H7 (cell line): ENCODE measurements around the gene SULT1C3. TPM values are rescaled to one million over a fixed set of nuclear protein-coding genes. Genes with fewer than 3 reads are reported as not detected.

Experiments
- DNase-seq: peaks from one replicate; pipeline ENCODE4 v3.0.0; 2012
- H3K27me3 ChIP-seq: 2 replicates; pipeline ENCODE4 v1.6.0; 2011; ENCODE audit warnings: mild to moderate bottlenecking, low read length; ENCODE audit not compliant: control insufficient read depth, insufficient read depth
- H3K36me3 ChIP-seq: replicated peaks from 2 replicates; pipeline ENCODE4 v1.5.1; 2011; ENCODE audit warnings: low read length; ENCODE audit not compliant: control insufficient read depth, insufficient read depth
- H3K4me3 ChIP-seq: 2 replicates; pipeline ENCODE4 v1.5.1; 2011; ENCODE audit warnings: low read depth, mild to moderate bottlenecking, control low read depth, low read length, moderate library complexity; ENCODE audit not compliant: insufficient read depth
- total RNA-seq: library from RNA; depleted of rRNA; stranded (reverse); fragments of >200 nt; shearing (Covaris generic); gene quantifications from 2 replicates; pipeline ENCODE4 v1.2.3, GENCODE V29; 2014; rRNA removed

SULT1C3 gene
- total RNA-seq = not detected in 2 replicates

DNA sequence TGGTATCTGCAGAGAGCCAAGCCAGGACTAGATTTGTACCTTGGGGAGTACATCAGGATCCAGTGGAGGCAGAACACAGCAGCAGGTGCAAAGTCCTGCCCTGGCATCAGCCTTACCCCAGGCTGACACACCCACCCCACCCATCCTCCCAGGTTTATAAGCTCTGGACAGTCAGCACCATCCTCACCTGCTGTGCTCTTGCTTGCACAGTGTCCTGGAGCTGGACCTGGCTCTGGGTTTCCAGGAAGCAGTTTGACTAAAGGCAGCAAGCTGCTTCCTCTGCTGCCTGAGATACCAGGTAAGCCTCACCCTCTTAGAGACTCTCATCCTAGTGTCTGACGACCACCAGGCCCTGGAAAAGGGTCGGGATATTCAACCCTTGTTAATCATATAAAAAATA, at the start of gene SULT1C3:
Gene SULT1C3 (plus strand): TSS at position 183 of the 400 bp plus-strand sequence. CDS start 7,227 bp downstream, outside the sequence.
- H3K4me3 ChIP-seq = no peak within 1 kb of the TSS
- no peaks in the 10 kb centered on the region for H3K27me3 ChIP-seq
- H3K36me3 ChIP-seq = no peaks in the 10 kb centered on the region
- no peak for DNase-seq

DNA sequence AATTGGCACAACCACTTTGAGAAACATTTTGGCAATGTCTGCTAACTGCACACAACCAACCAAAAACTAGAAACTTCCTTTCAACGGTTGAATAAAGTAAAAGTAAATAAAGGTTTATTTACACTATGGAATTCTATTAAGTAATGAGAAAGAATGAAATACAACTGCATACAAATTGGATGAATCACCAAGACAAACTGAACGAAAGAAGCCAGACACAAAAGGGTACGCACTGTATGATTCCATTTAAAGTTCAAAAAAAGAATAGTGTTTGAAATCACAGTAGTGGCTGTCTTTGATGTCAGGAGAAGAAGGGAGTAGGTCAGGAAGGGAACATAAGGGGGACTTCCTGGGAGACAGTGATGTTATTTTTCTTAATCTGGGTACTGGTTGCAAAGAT, 46.5 kb upstream of the SULT1C3 start:
- H3K36me3 ChIP-seq = no peaks in the 10 kb centered on the region
- DNase-seq = no peak
- no peak overlapping the region for H3K4me3 ChIP-seq
- H3K27me3 ChIP-seq = no peaks in the 10 kb centered on the region

DNA sequence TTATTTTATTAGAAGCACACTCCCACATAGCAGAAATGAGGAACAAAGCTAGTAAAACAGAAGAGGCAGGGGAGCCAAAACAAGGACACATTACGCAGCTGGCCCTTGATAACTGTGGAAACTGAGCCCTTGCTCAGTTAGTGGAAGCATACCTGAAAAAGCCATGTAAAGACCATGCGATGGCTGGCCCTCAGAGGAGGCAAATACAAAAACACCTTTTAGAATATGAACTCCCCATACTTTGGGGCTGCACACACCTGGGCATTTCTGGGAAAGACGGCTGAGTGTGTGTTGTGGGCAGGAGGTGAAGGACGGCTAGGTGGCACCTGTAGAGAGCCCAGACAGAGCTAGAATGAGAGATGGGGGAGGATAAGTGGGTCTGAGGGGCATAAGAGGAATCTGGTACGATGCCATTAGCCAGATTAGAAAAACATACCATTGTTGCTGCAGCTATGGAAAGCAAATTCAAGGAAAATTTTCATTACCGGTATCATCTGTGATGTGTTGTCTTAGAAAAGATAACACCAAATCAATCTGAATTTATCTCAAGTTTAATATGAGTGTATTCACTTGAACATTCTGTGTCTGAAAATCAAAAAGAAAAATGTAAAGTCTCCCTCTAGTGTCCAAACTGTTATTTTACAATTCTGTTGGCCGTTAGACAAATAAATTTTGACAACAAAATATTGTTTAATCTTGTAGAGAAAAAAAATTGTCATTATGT, 45.2 kb upstream of the SULT1C3 start:
- no peaks in the 10 kb centered on the region for H3K27me3 ChIP-seq
- H3K36me3 ChIP-seq = no peaks in the 10 kb centered on the region
- DNase-seq = no peak
- H3K4me3 ChIP-seq = no peak overlapping the region

DNA sequence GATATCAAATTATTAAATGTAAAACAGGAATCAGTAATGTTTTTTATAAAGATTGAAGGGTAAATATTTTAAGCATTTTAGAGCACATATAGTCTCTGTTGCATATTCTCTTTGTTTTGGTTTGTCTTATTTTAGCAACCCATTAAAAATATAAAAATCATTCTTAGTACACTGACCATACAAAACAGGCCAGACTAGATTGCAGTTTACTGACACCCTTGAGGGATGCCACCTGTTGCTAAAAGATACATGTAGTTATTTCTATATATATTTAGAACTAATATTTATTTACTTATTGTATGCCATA, 44.7 kb upstream of the SULT1C3 start:
- Histone ChIP-seq H3K27me3 (no peaks in the 10 kb centered on the region), H3K36me3 (no peaks in the 10 kb centered on the region), H3K4me3 (no peak overlapping the region)
- DNase-seq = no peak

DNA sequence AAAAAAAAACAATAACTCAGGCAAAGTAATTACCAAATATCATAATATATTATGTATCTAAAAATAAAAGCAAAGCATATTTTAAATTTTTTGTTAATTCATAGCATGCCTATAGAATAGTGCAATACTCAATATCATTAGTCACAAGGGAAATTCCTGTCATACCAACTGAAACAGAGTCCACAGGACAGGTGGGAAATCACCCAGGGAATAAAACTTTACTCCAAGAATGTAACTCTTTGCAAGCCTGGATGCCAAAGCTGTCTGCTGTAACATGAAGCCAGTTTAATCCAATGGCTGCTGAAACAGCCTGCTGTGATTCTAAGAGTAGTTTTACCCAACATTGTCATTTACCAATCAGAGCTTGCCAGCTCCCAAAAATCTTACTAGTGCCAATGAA, 40.0 kb upstream of the SULT1C3 start:
- Histone ChIP-seq H3K27me3 (no peaks in the 10 kb centered on the region), H3K36me3 (no peaks in the 10 kb centered on the region), H3K4me3 (no peak overlapping the region)
- DNase-seq = no peak

DNA sequence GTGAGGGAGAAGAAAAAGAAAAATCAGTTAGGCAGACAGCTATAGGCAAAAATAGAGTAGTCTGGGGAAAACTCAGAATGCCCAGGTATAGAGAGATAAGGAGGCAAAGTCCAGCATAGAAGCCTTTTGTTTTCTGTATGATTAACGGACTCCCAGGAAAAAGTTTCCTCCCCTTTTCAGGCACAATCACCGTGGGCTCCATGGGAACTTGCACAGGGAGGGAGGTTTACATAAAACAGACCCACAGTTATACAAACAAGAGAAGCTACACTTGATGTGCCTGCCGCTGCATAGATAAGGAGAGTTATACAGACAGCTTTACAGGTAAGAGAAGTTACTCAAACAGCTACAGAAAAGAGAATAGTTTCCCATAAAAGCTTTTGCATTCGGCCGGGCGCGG, 39.2 kb upstream of the SULT1C3 start:
- Histone ChIP-seq H3K4me3 (no peak overlapping the region), H3K36me3 (no peaks in the 10 kb centered on the region), H3K27me3 (no peaks in the 10 kb centered on the region)
- DNase-seq = no peak

DNA sequence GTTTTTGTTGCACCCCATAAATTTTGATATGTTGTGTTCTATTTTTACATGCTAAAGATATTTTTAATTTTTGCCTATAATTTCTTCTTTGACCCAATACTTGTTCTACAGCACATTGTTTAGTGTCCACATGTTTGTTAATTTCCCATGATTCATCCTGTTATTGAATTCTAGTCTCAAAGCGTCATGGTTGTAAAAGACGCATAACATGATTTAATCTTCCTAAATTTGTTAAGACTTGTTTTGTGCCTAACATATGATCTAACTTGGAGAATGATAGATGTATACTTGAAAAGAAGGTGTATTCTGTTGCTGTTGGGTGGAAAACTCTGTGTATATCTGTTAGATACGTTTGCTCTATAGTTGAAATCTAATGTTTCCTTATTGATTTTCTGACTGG, 27.1 kb upstream of the SULT1C3 start:
- H3K36me3 ChIP-seq = no peaks in the 10 kb centered on the region
- DNase-seq = no peak
- no peak overlapping the region for H3K4me3 ChIP-seq
- H3K27me3 ChIP-seq = no peaks in the 10 kb centered on the region

DNA sequence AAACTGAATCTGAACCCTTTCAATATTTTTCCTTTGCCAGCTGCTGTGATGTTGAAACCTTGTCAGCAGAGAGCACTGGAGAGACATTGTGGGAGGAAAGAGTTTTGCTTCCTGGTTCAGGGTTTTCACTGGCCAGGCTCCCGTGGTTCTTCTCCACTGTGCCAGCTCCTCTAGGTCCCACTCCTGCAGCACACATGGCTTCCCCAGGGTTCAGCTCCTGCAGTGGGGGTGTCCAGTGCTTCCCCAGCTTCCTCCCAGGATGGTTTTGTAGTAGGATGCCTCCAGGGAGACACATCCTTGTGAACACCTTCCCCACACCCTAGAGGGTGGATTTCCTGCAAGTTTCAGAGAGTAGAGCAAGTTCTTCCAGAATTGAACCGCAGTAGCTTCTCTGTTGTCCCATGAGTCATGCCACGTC, 24.0 kb upstream of the SULT1C3 start:
- Histone ChIP-seq H3K4me3 (no peak overlapping the region), H3K27me3 (no peaks in the 10 kb centered on the region), H3K36me3 (no peaks in the 10 kb centered on the region)
- DNase-seq = peak; percentile 21

DNA sequence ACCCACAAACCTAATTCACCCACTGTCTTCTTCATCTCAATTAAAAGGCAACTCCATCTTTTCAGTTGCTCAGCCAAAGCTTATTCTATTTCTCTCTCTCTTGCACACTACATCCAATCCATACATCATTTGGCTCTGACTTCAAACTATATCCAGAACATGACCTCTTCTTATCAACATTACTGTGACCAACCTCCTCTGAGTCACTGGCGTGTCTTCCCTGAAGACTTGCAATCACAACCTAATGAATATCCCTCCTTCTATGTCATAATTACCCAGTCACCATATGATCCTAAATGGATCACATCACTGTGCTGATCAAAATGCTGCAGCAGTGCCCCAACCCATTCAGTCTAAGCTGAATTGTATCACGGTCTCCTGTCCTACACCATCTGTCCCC, 22.6 kb upstream of the SULT1C3 start:
- Histone ChIP-seq H3K27me3 (no peaks in the 10 kb centered on the region), H3K4me3 (no peak overlapping the region), H3K36me3 (no peaks in the 10 kb centered on the region)
- DNase-seq = no peak

DNA sequence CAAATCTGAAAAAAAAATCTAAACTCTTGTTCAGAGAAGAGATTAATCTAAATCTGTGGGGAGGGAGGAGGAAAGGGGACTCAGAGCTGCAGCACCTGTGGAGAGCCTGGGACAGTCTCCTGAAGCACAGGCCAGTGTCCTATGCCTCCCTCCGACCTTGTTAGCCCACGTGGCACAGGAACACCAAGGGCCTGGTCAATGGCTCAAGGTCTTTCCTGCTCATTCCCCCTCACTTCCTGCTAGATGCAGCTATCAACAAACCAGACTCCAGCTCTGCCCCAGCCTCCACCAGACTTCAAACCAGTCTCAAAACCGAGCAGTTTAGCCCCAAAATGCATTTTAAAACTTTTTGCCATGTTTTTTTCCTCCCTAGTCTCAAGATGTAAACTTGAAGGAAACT, 20.1 kb upstream of the SULT1C3 start:
- H3K27me3 ChIP-seq = no peaks in the 10 kb centered on the region
- no peaks in the 10 kb centered on the region for H3K36me3 ChIP-seq
- DNase-seq = no peak

DNA sequence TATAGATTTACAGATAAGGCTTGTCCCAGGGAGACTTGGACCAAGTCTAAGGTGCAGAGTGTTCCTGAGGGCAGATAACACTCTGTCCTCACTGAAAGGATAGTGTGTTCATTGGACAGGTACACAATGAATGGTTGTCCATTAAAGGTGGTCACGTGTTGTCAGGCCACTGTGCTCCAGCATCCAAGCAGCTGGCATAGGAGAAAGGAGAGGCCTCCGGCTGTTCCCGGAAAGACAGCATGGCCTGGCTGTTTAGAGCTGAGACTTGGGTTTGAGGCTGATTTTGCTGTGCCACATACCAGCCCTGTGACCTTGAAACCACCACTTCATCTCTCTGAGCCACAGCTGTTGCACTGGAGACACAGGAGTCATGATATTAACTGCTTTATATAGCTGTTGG, 19.6 kb upstream of the SULT1C3 start:
- H3K27me3 ChIP-seq = no peaks in the 10 kb centered on the region
- H3K4me3 ChIP-seq = no peak overlapping the region
- H3K36me3 ChIP-seq = no peaks in the 10 kb centered on the region
- DNase-seq = no peak

More for the DNA sequence above, 20.1 kb upstream of the SULT1C3 start:
- no peak overlapping the region for H3K4me3 ChIP-seq

DNA sequence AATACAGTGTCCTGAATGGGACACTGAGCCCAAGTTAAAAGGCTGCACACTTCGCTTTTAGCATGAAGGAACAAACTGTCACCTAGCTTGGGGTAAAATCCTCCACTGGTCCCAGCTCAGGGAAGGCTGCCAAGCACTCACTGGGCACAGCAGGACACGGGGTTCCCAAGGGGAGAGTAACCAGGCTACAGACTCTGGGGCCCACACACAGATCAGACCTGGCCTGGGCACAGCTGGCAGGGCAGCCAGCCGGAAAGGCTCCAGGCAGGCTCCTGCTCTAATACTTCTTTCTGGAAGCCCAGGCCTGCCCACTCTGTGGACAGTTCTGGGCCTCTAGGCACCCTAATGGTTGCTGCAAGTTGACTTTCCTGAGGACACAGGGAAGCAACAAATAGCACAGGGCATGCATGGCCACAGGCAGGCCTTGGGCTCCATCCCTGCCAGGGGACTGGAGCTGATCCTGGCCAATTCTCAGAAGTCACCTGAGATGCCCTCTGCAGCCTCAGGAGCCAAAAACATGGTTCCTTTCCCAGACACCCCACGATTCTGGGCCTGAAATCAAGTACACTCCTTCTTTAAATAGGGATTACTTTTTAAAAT, 18.7 kb upstream of the SULT1C3 start:
- H3K27me3 ChIP-seq = no peaks in the 10 kb centered on the region
- no peak for DNase-seq
- no peak overlapping the region for H3K4me3 ChIP-seq
- H3K36me3 ChIP-seq = no peaks in the 10 kb centered on the region

DNA sequence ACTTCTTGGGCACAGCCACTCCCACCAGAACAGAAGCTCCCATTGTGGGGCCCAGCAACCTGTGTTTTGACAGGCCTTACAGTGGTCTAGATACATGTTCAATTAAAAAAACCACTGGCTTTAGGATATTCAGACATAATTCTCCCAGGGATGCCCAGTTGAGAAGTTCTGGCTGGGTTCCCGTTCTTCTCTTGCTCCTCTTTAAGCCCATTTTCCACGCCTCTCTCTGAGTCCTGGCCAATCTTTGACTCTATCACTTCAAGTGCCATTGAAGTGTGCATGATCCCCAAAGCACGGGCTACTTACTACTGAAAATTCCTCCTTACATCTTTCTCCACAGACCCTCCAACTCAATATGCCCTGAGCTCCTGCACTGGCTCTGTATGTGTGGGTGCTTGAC, 17.5 kb upstream of the SULT1C3 start:
- Histone ChIP-seq H3K4me3 (no peak overlapping the region), H3K36me3 (no peaks in the 10 kb centered on the region), H3K27me3 (no peaks in the 10 kb centered on the region)
- DNase-seq = no peak

DNA sequence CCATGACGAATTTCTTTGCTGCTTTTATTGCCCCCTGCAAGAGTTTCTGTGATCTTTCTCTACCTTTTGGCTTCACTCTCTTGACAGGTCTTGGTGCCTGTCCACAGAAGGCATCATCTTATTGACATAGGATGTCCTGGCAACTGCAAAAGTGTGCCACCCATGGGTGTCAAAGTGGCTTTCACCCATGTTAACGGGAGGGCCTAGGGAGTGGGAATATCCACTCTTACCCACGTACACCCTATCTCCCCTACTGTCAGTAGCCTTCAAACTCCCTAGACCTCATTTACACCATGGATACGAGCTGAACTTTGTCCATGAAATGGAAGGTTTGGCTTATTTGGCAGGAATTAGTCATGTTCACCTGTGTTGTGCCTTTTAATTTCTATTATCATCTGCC, 16.2 kb upstream of the SULT1C3 start:
- Histone ChIP-seq H3K4me3 (no peak overlapping the region), H3K27me3 (no peaks in the 10 kb centered on the region), H3K36me3 (no peaks in the 10 kb centered on the region)
- DNase-seq = no peak

DNA sequence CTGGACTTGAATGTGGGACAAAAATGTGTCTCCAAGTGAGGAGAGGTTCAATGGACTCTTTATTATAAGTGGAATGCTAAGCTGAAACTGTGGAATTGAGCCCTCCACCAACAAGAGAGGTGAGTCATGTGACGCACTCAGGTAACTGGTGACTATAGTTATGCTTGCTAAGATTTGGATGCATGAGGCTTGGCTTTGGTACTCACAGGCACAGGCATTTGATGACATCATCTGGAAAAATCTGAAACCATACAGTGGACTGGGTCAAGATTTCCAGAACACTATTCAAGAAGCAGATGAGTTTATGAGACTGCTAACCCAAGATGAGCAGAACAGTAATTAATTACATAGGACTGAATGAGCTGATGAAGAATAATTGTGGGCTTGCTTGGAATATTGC, 15.7 kb upstream of the SULT1C3 start:
- DNase-seq = no peak
- Histone ChIP-seq H3K36me3 (no peaks in the 10 kb centered on the region), H3K27me3 (no peaks in the 10 kb centered on the region), H3K4me3 (no peak overlapping the region)

DNA sequence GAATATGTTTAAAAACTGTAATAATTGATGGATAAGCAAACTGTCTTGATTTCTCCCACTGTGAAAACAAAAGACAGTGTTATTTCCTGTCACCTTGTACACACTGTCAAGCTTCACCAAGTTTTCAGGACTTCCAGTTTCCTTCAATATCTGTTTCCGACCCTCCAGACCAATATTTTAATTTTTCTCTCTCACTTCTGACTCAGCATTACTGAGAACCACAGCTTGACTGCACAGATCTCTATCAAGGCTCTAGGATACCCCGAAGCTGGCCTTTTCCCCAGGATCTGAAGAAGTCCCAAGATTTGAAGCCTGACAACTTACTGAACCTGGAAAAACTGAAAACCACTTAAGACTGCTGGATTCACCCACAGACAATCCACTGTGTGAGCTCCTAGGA, 13.2 kb upstream of the SULT1C3 start:
- Histone ChIP-seq H3K4me3 (no peak overlapping the region), H3K36me3 (no peaks in the 10 kb centered on the region), H3K27me3 (no peaks in the 10 kb centered on the region)
- no peak for DNase-seq
